ENCODE results near the gene ELMO1. TPM values are rescaled to one million over a fixed set of nuclear protein-coding genes. Genes with fewer than 3 reads are reported as not detected.
A peak's percentile ranks its signal among the peaks of the same experiment; 100 is the strongest.

ELMO1 gene
- total and polyA plus RNA-seq, 2 of the 13 experiments (the other 11 are each of a cell fraction or from before 2014, with no cell fraction given), result 0.11 to 0.17 TPM

DNA sequence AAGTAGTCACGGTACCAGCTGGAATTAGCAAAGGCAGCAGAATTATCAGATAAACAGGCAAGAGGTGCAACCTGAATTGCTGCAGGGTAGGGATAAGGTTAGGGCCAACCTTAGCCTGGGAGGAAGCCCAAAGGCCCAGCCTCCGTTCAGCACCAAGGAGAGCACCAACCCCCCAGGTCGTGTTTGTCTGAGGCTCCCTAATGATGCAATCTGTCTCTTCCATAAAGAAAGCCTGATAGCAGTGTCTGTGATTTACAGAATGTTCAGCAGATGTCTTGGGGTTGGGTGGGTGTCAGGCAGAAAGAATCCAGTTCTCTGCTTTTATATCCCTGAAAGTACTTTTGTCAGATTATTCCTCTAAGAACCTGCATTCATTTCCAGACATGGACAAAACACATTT, 396.0 kb downstream of the ELMO1 start (continued):
- TF ChIP-seq IKZF4 (CRISPR knock-in tag; IDR thresholded peaks at IDR 0.05; ENCODE audit: borderline replicate concordance, low read depth, not compliant biosample characterization) (peak; percentile 36), ZKSCAN8 (CRISPR knock-in tag; IDR thresholded peaks at IDR 0.05; ENCODE audit: borderline replicate concordance) (peak; percentile 63; the same call in 1 of the 2 replicates), SRY (CRISPR knock-in tag; IDR thresholded peaks at IDR 0.05) (peak; percentile 88), U2AF2 (IDR thresholded peaks at IDR 0.05; ENCODE audit: low read depth, low read length) (no peak), PAWR (CRISPR knock-in tag; IDR thresholded peaks at IDR 0.05; ENCODE audit: borderline replicate concordance) (no peak), JUN (CRISPR knock-in tag; IDR thresholded peaks at IDR 0.05) (0 out of 2 replicates have a peak, but pooled peaks have one; percentile 38), ZNF468 (CRISPR knock-in tag; IDR thresholded peaks at IDR 0.05) (no peak), ZNF510 (CRISPR knock-in tag; IDR thresholded peaks at IDR 0.05; ENCODE audit: low read depth) (0 out of 2 replicates have a peak, but pooled peaks have one; percentile 75), ZNF878 (CRISPR knock-in tag; IDR thresholded peaks at IDR 0.05) (peak; percentile 84), UBTF (CRISPR knock-in tag; IDR thresholded peaks at IDR 0.05) (no peak), ZBTB49 (CRISPR knock-in tag; IDR thresholded peaks at IDR 0.05; ENCODE audit: borderline replicate concordance) (peak; percentile 87), ZNF746 (CRISPR knock-in tag; IDR thresholded peaks at IDR 0.05) (peak; percentile 62; the same call in 1 of the 2 replicates), ZNF674 (CRISPR knock-in tag; IDR thresholded peaks at IDR 0.05; ENCODE audit: low read depth) (no peak), ZNF20 (CRISPR knock-in tag; IDR thresholded peaks at IDR 0.05) (no peak), PHF8 (CRISPR knock-in tag; IDR thresholded peaks at IDR 0.05) (no peak), ZNF543 (CRISPR knock-in tag; IDR thresholded peaks at IDR 0.05) (peak; percentile 64; the same call in 1 of the 2 replicates), CREB1 (IDR thresholded peaks at IDR 0.05) (no peak), CREB1 (CRISPR knock-in tag; IDR thresholded peaks at IDR 0.05) (no peak), SALL1 (CRISPR knock-in tag; IDR thresholded peaks at IDR 0.05) (peak; percentile 92), ZNF34 (CRISPR knock-in tag; IDR thresholded peaks at IDR 0.05; ENCODE audit: borderline replicate concordance) (no peak), TFAP4 (IDR thresholded peaks at IDR 0.05; ENCODE audit: borderline replicate concordance, low read depth) (no peak), EHMT2 (IDR thresholded peaks at IDR 0.05; ENCODE audit: borderline replicate concordance, low read depth, low read length) (peak; percentile 96)
- TF ChIP-seq, protein P1, sequence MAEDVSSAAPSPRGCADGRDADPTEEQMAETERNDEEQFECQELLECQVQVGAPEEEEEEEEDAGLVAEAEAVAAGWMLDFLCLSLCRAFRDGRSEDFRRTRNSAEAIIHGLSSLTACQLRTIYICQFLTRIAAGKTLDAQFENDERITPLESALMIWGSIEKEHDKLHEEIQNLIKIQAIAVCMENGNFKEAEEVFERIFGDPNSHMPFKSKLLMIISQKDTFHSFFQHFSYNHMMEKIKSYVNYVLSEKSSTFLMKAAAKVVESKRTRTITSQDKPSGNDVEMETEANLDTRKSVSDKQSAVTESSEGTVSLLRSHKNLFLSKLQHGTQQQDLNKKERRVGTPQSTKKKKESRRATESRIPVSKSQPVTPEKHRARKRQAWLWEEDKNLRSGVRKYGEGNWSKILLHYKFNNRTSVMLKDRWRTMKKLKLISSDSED (CRISPR knock-in tag; IDR thresholded peaks at IDR 0.05), result no peak
- TF ChIP-seq, protein P2, sequence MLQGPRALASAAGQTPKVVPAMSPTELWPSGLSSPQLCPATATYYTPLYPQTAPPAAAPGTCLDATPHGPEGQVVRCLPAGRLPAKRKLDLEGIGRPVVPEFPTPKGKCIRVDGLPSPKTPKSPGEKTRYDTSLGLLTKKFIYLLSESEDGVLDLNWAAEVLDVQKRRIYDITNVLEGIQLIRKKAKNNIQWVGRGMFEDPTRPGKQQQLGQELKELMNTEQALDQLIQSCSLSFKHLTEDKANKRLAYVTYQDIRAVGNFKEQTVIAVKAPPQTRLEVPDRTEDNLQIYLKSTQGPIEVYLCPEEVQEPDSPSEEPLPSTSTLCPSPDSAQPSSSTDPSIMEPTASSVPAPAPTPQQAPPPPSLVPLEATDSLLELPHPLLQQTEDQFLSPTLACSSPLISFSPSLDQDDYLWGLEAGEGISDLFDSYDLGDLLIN (CRISPR knock-in tag; IDR thresholded peaks at IDR 0.05; ENCODE audit: borderline replicate concordance), result no peak

All from HepG2 (cell line).